ENCODE measurements around the gene SLC25A26.
"Not testable (repeated sequence)": the region's sequence is repeated elsewhere in the genome, so short reads cannot be mapped to it uniquely, and the experiment has no call there.

SLC25A26 gene

DNA sequence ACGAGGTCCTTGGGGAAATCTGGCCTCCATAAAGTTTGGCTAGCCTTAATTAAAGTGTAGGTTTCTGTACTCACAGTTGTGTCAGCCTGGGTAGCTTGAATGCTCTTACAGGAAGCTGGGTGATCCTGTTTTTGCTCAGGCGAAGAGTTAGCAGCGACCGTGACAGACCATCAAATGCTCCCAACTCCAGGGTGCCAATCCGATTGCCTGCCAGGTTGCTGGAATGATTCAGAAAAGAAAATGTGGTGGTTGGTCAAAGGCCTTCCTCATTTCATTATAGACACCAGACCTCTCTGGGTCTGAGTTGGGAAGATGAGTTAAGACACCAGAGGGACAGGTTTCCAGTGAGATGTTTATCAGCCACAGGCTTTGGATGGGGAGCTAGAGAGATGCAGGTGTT lies 194.0 kb downstream of the SLC25A26 start:
- DNase-seq, result no peak

DNA sequence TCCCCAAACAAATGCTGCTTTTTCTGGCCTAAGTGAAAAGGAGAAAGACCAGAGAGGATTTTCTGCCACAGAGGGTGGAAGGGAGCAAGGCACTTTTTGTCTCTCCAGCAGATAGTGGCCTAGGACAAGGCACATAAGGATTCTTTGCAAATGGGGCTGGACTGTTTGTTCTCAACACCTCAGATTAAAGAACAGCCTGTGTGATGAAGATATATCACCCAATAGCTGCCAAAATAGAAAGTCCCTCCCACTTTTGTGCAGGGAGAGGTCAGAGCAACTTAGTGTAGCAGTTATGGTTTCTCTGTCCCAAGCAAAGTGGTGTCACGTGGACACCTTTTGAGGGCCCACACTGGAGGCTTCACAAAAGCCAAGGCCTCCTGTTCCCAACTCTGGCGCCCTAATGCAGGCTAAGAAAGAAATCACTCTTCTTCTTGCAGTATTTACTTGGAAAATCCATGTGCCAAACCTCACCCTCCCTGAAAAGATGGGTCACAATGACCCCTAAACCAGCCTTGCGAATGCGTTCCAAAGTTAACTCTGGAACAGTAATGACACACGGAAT lies 195.1 kb downstream of the SLC25A26 start:
- DNase-seq, result no peak

DNA sequence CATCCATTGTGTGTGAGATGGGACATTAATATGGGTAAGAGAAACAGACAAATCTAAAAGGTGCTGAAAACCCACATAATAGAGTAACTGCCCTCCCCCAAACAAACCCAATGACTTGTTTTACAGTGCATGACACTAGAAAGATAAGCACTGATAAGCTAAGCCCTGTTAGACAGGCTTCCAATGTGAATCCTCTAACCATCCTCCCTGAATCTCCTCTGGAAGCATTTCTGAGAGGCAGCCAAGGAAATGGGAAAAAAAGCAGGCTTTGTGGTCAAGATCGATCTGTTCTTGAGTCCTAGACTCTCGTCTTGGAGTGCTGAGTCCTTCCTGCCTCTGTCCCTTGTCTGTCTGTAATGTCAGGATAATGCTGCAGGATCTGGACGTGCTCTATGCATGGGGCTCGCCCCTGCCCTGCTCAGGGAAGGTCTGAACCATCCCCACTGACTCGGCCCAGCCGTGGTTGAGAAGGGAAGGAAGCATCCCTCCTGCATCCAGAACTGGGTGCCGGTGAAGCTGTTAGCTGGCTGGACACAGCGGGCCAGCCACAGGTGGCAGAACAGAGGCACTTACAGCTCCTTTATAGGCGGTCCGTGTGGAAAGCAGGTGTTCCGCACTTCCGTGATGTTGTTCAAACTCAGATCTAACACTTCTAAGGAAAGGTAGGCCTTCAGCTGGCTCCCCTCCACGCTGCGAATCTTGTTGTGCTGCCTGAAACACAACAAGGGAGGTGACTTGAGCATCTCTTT lies 195.9 kb downstream of the SLC25A26 start:
- no peak for DNase-seq

DNA sequence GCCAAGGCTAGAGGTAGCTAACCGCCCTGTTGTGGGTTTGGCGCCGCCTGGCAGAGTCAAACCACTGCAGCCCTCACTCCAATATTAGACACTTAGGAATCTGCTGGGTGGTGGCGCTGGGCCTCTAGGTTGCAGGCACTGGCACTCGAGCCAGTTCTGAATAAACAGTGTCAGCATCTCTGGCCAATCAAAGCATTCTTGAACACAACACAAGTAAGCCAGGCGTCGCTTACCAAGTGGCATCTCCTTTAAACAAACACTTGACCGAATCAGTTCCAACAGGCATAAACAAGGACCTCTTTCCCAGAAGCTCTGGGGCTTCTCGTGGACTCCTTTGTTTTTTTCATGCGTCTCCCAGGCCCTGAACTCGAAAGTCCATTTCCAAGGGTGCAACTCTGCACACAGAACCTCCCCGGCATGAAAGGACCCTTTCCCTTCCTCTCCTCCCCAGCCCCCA lies 197.7 kb downstream of the SLC25A26 start:
- DNase-seq, result no peak

- no peak for DNase-seq
These were observed 198.2 kb downstream of the SLC25A26 start for GRCh38 chr3:66419036-66419435.

- not testable (repeated sequence) for DNase-seq
These were observed 200.3 kb downstream of the SLC25A26 start for GRCh38 chr3:66421144-66421543.

GRCh38 chr3:66421893-66422292 lies 201.1 kb downstream of the SLC25A26 start:
- not testable (repeated sequence) for DNase-seq

DNA sequence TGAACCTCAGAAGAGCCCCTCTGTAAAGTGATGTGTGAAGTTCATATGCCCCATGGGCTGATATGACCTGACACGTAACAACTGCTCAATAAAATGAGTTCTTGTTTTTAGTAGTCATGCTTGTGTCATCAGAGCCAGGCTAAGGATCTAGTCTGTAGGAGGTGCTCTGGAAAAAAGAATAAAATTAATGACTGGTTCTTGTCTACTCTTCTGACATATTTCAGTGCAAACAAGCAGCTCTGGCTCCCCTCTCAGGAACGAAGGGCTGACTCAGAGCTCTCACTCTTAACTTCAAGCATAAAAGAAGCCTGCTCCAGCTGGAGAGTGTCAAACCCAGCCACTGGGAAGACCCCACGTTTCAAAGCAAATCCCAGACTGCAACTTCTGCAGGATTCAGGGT lies 203.0 kb downstream of the SLC25A26 start:
- no peak for DNase-seq

DNA sequence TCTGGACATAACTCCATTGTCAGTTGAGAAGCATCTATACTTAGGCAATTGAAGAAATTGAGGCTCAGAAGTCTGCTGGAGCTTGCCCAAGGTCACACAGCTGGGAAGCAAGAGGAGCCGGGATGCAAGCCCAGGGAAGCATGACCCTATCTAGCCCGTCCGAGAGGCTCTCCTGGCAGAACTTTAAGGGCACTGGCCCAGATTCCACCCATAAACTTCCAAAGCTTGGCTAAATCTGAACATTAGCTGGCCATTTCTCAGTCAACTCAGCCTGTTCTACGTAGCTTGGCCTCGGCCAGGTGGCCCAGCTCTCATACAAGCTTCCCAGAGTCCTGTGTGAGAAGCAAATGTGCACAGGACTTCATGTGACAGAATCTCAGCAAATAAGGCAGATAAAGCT lies 204.2 kb downstream of the SLC25A26 start:
- no peak for DNase-seq

DNA sequence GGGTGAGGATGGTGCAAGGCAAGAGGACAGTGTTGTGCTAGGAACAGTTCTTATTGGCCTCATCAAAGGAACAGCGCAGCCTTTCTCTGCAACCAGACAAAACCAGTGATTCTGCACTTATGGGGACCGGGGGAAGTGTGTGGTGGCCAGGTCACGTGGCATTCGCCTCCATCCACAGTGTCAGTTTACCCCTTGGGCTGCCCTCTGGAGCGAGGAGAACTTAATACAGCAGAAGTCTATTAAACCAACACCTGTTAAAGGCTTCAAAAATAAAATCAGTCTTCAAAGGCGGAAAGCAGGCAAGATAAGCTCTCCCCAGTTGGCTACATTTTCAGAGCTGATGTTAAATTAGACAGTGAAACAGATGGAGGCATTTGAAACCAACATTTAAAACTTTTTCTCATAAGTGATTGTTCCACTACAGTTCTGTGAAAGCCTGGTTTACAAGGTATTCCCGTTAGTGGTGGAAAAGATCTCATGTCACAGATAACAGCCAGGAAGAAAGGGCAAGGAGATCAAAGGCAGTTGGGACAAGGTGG lies 204.8 kb downstream of the SLC25A26 start:
- DNase-seq, result no peak

- DNase-seq, result no peak
These were observed 205.3 kb downstream of the SLC25A26 start for GRCh38 chr3:66426135-66426534.

DNA sequence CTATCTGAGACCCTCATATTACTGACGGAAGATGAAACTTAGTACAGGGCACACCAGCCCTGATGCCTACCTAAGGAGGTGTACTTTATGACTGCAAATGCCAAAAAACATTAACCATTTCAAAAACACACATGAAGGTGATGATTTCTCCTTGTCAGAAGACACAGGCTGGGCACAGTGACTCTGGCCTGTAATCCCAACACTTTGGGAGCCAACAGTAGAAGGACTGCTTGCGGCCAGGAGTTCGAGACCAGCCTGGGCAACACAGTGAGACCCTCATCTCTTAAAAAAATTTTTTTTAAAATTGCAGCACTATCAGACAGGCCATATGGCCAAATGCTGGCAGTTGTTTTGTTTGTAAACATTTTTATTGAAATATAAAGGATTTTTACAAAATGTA lies 206.6 kb downstream of the SLC25A26 start:
- DNase-seq, result no peak

GRCh38 chr3:66427951-66428474 lies 207.2 kb downstream of the SLC25A26 start:
- no peak for DNase-seq

All from activated T-cell treated with anti-CD3 and anti-CD28 coated beads, Interleukin-2, amount 50 U/mL, for 48 hours (primary cell).